NOMO-1 (cell line): ENCODE measurements around the gene PPM1M.
"Not testable (repeated sequence)": the region's sequence is repeated elsewhere in the genome, so short reads cannot be mapped to it uniquely, and the experiment has no call there.

Experiments
- DNase-seq, 2 experiments: peaks; one replicate each; lab custom pipeline; 2025; ENCODE audit not compliant: unreplicated experiment in 2 of 2; lab: John Stamatoyannopoulos, UW

PPM1M gene

DNA sequence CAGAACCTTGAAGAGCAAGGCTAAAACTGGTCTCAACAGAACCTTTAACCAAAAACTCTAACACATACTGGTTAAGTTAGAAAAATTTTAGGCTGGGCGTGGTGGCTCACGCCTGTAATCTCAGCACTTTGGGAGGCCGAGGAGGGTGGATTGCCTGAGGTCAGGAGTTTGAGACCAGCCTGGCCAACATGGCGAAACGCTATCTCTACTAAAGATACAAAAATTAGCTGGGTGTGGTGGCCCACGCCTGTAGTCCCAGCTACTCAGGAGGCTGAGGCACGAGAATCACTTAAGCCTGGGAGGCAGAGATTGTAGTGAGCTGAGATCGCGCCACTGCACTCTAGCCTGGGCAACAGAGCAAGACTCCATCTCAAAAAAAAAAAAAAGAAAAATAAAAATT, 26.6 kb downstream of the PPM1M start:
- not testable (repeated sequence) for DNase-seq

GRCh38 chr3:52272831-52273230, 27.3 kb downstream of the PPM1M start:
- DNase-seq, result no peak

GRCh38 chr3:52274781-52275180, 29.2 kb downstream of the PPM1M start:
- DNase-seq, result not testable (repeated sequence)

DNA sequence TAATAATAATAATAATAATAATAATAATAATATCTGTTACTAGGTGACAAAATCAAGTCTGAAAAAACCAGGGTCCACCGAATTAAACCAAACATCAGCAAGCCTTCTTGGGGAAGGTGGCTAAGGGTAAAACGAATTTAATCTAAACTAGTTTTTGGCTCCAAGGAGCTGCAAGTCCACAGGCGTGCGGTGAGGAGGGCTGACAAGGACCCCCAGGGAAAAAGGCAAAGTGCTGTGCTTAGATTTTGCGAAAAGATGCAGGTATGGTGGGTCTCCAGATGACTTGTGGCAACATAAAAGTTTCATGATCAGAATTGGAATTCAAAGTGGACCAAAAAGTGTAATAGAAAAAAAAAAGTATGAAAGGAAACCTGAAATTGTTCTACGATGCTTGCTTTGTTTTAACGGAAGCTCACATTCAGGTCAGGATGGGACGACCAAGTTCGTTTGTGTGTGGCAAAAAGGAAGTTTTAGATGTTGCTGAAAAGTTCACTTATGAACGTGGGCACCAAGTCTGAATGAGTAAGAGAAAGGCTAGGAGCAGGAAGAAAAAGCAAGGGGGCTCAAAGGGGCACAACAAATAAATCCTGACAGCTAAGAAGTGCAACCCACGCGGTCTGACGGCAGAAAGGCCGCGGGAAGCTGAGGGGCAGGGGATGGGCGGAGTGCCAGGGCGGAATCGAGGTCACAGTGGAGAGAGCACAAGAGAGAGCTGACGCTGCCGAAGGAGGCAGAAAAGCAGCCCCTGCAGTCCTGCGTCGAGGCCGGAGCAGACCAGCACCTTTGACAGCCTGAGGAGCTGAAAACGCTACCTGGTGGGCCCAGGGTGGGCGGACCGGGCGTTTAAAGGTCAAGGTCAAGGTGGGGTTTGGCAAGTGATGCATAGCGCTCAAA, 31.8 kb downstream of the PPM1M start:
- DNase-seq, result peak; percentile 40 to 59

- DNase-seq, result peak; percentile 69
Observed at GRCh38 chr3:52277972-52278509, 32.5 kb downstream of the PPM1M start.

DNA sequence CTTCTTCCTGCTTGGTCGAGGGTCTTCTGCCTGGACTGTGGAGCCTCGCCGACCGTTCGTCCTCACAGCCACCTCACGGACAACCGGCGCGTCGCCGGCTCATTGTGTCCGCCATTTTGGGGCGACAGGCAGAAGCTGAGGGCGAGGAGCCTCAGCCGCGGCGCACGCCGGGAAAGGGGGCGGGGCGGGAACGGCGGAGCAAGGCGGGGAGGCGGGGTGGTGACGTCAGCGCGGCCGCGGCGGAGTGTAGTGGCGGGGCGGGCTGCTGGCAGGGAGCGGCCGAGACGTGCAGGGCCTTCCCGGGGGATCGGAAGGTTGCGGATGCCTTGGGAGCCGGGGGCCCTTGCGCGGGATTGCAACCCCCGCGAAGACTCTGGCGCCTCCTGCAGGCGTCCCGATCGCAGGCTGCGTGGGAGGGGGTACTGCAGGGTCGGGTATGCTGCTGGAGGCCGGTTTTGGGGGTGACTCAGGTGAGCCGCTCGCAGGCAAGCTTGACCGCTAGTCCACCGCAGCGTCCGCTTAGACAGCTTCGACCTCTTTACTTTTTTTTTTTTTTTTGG, 33.0 kb downstream of the PPM1M start, which contains the start of gene WDR82:
TSS of gene WDR82 (minus strand) at position 140 of the 560 bp plus-strand sequence. CDS start 288 bp downstream, outside the sequence.
- peak; percentile 84 to 93 for DNase-seq

DNA sequence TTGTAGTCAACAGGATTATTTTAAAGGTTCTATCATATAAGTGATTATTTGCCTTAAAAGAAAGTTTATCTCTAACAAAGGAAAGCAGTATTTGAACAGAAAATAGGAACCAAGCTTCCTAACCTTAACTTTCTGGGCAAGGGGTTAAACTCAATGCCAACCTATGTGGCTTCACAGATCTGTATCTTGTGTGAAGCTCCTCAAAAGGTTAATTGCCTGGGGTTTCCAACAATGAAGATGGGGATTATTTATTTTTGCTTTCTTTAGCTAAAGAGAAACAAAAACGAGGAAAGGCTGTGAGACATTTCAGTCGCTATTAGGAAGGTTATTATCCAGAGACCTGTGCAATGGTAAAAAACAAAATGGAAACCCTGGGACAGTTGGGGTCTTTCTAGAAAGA, 34.0 kb downstream of the PPM1M start:
- DNase-seq, result no peak

DNA sequence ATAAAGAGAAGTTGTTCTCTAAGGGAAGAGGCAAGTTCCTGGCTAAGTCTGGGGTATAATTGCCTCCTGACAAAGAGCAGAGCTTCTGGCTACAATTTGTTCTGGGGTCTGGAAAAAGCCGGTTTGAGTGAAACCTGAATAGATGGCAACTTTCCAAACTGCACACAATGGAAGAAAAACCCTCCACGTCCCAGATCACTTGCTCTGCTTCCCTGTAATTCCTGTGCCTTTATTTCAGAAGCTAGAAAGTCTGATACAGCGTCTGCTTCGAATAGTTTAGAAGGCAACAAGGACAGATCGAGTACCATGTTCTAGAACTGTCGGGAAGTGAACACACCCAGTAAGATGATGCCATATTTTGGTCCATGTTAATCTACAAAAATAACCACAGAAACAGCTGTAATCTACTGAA, 34.5 kb downstream of the PPM1M start:
- no peak for DNase-seq

- DNase-seq, result no peak
Observed at GRCh38 chr3:52281981-52282801, 36.6 kb downstream of the PPM1M start.

DNA sequence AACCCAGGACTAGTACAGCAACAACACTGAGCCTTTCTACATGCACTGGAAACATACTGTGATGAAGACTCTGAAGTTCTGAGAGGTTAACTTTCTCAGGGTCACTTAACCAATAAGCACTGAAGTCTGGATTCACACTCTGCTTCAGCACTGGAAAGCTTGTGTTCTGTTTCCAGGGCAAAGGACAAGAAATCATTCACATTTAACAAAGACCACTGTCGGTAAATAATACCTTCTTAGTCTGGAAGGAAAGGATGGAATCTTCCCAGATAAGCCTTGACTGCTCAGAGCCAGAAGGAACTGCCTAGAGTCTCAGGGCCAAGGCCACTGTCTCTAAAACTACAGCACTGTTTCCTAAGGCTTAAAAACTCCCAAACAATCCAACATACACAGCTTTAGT, 37.7 kb downstream of the PPM1M start:
- no peak for DNase-seq

- not testable (repeated sequence) for DNase-seq
Observed at GRCh38 chr3:52284051-52284450, 38.5 kb downstream of the PPM1M start.

DNA sequence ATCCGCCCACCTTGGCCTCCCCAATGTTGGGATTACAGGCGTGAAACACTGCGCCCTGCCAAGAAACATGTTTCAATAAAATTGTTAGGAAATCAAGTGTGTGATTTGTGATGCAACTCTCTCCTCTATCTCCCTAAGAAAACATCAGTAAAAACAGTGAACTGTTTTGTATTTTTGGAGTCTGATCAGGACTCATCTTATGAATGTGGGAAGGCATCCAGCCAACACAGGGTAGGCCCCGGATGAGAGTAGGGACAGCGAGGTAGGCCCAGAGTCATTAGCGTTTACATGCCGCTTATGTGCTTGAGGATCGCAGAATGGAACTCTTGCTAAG, 41.2 kb downstream of the PPM1M start:
- no peak for DNase-seq

GRCh38 chr3:52288674-52289073, 43.1 kb downstream of the PPM1M start:
- DNase-seq, result no peak

- no peak for DNase-seq
Observed at GRCh38 chr3:52289338-52289746, 43.8 kb downstream of the PPM1M start.

DNA sequence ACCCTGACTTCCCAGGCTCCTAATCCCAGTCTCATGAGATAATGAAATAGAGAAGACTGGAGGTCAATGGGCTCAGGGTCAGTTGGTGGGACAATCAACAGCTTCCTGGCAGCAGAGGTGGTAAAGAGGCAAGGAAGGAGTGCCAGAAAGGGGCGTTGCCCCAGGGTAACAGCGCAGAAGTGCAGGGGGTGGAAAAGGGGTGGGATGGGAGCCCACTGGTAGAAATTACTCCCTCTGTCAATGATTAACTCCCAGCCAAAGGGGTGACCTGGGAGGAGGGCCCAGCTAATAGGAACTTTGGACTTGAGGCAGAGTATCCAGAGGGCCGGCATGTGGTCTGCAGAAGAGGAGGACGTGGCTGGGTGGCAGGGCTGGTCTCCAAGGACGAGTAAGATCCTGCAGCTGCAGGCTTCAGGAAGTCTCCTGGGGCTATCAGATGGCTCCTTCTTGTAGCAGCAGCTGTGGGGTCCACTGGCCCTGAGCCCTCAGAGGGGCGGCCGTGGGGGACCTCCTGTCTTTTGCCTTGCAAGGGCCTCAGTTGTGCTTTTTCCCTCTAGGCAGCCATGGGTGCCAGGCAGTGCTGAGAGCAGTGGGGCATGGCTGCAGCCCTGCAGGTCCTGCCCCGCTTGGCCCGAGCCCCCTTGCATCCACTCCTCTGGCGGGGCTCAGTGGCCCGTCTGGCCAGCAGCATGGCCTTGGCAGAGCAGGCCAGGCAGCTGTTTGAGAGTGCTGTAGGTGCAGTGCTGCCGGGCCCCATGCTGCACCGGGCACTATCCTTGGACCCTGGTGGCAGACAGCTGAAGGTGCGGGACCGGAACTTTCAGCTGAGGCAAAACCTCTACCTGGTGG, 44.4 kb downstream of the PPM1M start:
- DNase-seq, result no peak

DNA sequence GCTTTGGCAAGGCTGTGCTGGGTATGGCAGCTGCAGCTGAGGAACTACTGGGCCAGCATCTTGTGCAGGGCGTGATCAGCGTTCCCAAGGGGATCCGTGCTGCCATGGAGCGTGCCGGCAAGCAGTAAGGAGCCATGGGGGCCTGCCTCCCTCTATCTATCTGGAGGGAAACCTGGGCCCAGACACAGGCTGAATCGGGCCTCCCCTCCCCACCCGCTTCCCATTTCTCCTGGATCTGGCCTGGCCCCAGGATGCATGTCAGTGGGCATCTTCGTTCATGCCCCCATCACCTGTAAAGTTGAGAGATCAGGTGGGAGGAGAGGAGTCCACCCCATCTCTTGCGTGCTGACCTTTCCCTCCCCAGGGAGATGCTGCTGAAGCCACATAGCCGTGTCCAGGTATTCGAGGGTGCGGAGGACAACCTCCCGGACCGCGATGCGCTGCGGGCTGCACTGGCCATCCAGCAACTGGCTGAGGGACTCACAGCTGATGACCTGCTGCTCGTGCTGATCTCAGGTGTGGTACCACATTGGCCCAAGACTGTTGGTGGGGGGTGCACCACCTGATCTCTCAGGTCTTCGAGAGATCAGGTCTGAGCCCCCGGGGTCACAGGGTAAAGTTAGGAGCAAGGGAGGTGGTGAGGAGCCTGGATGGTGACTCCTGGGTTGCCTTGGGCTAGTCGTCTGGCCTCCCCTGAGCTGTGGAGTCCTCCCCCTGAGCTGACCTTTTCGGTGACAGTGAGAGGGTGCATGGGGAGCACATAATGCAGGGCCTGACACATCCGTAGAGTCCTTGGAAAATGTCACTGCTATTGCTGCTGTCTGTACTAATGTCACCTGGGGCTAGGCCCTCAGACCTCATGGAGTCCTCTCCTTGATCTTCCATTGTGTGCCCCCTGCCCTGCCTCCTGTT, 45.3 kb downstream of the PPM1M start:
- DNase-seq, result no peak

DNA sequence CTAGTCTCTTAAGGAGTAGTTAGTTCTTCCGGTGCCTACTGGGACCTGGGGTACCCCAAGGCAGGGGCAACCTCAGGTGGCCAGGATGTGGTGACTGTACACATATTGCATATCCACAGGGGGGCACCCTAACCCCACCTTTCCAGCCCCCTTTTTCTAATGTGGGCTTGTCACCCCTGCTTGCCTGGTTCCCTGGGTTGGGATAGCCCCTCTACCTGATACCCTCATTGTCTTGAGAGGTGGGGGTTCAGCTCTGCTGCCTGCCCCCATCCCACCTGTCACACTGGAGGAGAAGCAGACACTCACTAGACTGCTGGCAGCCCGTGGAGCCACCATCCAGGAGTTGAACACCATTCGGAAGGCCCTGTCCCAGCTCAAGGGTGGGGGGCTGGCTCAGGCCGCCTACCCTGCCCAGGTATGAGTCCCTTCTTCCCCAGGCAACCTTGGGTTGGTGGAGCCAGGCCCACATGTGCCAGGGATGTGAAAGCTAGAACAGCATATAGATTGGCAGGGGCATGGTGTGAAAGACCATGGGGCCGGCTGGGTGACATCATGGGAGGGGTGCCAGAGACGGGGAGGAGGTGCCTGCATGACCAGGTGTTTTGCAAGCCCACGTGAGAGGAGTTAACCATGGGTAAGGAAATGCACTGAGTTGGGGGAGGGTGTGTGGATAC, 46.1 kb downstream of the PPM1M start:
- DNase-seq, result peak in 1 of 2 experiments; percentile 17

DNA sequence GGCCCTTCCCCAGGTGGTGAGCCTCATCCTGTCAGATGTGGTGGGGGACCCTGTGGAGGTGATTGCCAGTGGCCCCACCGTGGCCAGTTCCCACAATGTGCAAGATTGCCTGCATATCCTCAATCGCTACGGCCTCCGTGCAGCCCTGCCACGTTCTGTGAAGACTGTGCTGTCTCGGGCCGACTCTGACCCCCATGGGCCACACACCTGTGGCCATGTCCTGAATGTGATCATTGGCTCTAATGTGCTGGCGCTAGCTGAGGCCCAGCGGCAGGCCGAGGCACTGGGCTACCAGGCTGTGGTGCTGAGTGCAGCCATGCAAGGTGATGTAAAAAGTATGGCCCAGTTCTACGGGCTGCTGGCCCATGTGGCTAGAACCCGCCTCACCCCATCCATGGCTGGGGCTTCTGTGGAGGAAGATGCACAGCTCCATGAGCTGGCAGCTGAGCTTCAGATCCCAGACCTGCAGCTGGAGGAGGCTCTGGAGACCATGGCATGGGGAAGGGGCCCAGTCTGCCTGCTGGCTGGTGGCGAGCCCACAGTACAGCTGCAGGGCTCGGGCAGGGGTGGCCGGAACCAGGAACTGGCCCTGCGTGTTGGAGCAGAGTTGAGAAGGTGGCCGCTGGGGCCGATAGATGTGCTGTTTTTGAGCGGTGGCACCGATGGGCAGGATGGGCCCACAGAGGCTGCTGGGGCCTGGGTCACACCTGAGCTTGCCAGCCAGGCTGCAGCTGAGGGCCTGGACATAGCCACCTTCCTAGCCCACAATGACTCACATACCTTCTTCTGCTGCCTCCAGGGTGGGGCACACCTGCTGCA, 46.9 kb downstream of the PPM1M start:
- DNase-seq, result no peak
